GM10847 (cell line): ENCODE measurements around the gene GPRASP3.

Experiments used
- POLR2A ChIP-seq: IDR thresholded peaks from 2 replicates; pipeline ENCODE4 v1.6.1; 2011; ENCODE audit not compliant: insufficient read length; ENCODE audit errors: extremely low read depth

Gene GPRASP3, protein sequence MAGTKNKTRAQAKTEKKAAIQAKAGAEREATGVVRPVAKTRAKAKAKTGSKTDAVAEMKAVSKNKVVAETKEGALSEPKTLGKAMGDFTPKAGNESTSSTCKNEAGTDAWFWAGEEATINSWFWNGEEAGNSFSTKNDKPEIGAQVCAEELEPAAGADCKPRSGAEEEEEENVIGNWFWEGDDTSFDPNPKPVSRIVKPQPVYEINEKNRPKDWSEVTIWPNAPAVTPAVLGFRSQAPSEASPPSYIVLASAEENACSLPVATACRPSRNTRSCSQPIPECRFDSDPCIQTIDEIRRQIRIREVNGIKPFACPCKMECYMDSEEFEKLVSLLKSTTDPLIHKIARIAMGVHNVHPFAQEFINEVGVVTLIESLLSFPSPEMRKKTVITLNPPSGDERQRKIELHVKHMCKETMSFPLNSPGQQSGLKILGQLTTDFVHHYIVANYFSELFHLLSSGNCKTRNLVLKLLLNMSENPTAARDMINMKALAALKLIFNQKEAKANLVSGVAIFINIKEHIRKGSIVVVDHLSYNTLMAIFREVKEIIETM

DNA sequence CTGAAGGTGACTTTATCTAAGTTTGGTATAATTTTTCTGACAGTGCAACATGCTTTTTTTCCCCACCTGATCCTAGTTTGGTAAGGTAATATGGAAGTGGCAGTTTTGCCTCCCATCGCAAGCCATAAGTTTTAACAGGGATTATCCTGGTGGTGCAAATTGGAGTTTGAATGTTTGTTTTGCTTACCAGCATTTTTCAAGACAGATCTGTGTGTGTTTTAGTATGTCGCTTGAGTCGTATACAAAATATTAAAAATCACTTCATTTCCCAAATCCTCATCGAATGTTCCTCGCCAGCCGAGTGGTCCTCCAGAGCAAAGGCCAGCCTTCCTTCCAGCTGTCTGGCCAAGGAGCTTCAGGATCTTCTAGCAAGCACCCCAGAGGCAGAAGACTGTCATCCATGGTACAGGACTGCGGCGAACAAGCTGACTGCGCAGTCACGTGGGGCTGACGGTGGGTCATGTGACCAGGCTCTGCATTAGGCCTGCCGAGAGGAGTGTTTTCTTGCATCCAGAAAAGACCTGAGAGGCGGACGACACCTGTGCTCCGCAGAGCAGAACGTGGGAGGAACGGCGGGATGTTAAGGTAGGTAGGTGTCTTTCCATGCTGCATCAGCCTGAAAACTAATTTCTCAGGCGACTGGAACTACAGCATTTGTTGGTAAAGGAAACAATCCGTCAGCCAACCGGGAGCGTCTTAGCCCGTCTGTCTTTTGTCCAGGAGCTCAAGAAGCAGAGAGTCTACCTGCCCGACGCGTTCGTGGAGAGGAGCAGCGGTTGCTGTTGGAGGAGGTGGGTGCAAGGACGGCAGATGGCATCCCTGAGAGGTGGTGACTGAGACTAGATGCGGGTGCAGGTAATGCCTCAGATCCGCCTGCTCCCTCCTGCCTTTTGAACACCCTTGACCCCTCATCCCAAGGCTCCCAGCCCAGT lies at the start of gene GPRASP3:
Gene GPRASP3 (plus strand): TSS at position 507 of the 932 bp plus-strand sequence. CDS start 28,253 bp downstream, outside the sequence.
- no peak for TF ChIP-seq POLR2A

DNA sequence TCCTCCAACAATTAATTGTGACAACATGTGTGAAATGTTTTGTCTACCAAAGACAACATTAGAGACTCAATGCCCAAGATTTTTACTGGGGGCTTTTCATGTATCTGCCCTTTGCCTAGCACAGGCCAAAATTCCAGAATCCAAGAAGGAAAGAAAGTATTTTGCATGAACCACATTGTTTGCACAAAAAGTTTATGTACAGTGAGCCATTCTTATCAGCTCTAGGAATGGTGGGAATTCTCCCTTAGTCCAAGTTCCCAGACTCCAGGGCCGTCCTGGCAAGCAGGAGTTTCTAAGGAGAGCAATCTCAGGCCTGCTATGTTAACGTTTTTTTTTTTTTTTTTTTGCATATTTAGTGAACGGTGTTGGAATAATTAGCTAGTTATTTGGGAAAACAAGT lies 47.7 kb upstream of the GPRASP3 start:
- TF ChIP-seq POLR2A = no peak

DNA sequence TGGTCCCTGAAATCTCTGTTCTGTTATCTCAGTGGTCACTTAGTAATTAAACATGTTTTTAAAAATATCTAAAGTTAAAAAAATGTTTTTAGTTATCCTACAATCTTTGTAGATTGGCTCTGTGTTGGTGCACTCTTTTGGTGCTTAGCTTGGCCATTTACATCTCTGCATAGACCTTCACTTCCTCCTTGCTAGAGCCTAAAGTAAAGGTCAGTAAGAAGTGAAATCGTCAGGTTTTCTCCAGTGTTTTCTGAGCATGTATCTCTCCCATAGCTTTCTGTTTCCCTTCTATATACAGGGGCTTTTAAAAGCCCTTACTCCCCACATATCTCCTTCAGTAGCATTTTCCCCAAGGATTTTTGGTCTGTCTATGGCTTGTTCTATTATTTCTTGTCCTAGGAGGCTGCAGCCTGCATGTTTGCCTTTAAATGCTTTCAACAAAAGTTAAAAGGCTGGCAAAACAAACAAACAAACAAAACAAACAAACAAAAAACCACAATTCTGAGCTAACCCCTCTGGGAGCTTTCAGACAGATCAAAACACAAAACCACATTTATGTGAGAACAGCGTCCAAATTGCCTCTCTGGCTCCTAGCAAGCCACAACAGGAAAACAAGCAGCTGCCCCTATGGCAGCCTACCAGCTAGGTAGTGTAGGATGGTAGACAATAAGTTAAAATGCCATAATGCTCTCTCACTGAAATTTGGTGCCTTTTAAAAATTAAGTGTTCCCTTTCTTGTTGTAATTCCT lies 35.6 kb upstream of the GPRASP3 start:
- no peak for TF ChIP-seq POLR2A

DNA sequence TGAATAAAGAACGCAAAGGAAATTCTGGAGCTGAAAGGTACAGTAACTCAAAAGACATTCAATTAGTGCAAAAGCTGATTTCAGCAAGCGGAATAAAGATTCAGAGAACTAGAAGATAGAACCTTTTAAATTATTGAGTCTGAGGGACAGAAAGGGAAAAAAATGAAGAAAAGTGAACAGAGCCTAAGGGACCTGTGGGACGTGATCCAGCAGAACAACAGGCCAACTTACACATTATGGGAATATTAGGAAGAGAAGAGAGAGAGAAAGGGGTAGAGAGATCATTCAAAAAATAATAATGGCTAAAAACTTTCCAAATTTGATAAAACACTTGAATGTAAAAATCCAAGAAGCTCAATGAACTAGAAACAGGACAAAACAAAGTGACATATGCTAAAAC lies 25.8 kb upstream of the GPRASP3 start:
- no peak for TF ChIP-seq POLR2A

DNA sequence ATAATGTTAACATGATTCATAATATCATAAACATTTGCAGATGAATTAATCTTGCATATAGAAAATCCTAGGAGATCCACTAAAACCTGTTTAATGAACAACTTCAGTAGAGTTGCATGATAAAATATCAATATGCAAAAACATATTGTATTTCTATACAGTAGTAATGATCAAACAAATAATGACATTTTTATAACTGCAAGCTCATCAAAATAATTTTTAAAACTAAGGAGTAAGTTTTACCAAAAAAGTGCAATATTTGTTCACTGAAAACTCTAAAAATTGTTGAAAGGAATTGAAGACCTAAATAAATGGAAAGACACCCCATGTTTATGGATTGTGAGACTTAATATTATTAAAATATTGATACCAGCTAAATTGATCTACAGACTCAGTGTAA lies 24.2 kb upstream of the GPRASP3 start:
- TF ChIP-seq POLR2A = no peak

DNA sequence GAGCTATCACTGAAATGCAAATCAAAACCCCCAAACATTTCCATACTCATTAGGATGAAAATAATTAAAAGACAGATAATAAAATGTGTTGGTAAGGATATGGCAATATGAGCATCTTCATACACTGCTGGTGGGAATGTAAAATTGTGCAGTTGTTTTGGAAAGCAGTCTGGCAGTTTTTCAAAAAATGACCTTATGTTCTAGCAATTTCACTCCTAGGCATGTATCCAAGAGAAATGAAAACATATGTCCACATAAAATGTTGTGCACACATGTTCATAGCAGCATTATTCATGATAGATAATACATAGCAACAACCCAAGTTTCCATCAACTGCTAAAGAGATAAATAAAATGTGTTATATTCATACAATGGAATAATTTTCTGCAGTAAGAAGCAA lies 23.0 kb upstream of the GPRASP3 start:
- no peak for TF ChIP-seq POLR2A

DNA sequence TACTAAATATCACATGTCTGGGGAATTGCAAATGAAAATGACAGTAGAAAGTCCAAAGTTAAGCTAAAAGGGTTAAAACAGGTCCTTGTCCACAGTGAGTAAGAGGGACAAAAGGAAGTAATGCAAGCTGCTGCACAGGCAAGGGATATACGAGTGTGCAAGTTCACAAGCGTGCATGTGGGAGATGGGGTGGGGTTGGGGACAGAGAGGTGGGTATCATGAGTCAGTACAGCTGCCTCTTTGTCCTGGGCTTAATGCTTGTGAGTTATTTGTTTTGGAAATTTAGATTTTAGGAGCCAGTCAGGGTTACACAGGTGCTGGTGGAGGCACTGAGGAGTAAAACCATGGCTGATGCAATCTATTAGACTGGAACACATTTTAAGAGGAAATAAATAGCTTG lies 11.6 kb upstream of the GPRASP3 start:
- no peak for TF ChIP-seq POLR2A

DNA sequence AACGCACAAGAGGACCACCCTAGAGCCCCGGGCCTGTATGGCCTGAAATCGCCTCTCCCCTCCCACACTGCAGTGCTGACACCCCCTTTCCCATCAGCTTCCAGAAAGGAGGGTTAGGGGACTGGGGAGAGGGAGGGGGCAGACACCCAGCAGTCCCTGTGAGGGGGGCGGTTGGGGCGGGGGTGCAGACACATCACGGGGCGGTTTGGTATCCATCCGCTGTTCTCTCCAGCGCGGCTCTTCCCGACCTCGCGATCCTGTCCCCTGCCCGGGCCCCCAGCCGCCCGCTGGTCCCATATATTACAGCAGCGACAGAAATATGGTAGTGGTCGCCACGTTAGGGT lies 8.7 kb upstream of the GPRASP3 start:
- no peak for TF ChIP-seq POLR2A

DNA sequence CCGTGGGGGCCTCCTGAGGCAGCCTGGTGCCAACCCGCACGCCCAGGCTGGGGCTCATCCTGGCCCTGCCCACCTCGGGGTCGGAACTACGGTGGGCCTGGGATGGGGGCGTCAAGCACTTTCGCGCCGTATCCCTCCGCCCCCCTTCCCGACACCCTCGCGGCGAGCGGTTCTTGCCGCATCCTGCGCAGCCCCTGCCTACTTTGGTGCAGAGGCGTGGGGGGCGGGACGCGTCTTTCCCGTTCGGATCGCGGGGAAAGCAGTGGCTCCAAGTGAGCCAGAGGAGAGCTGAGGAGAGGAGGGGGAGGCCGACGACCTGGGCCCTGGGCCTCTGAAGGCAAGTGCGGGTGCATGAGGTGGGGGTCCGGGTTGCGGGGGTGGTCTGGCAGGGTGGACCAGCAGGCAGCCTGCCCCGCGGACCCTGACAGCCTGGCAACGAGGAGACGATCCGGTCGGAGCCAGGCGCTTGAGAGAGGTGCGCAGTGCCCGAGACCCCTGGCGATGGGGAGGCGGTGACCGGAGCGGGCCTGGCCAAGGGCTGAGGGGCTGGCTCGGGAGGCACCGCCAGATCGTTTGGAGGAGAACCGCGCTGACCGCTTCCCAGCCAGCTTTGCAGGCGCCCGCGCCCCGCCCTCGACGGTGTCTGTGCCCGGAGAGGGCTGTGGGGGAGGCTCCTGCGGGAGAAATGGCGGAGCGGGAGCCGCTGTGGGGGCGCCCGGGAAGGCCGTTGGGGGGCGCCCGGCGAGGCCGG lies 8.2 kb upstream of the GPRASP3 start, which contains the start of gene GPRASP2:
Gene GPRASP2 (plus strand): TSS at position 233 of the 751 bp plus-strand sequence. CDS start 2,422 bp downstream, outside the sequence.
- TF ChIP-seq POLR2A = no peak

DNA sequence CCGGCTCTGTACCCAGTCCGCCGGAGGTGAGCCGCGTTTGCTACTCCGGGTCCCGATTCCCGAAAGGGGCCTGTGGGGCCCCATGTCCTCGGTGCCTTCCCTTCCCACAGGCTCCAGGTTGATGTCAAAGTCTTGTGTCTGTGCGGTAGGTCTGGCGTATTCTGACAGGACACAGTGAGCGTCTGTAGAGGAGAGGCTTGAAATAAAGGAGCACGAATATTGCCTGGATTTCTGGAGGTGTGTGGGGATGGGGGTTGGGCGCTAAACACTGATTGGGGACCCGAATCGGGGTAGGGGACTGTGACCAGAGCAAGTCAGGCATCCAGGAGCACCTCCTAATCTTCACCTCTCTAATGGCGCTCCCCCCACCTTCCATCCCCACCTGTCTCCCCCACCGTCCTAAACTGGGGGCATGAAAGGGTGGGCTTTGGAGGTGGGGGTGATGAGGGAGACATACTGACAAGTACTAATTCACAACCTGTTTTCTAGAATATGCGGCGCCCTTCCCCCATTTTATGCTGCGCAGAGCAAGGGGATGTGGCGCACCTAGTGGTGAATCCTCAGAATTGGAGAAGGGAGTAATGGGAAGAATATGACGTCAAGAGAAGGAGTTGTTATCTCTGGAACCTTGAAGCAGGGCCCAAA lies 7.4 kb upstream of the GPRASP3 start:
- no peak for TF ChIP-seq POLR2A

DNA sequence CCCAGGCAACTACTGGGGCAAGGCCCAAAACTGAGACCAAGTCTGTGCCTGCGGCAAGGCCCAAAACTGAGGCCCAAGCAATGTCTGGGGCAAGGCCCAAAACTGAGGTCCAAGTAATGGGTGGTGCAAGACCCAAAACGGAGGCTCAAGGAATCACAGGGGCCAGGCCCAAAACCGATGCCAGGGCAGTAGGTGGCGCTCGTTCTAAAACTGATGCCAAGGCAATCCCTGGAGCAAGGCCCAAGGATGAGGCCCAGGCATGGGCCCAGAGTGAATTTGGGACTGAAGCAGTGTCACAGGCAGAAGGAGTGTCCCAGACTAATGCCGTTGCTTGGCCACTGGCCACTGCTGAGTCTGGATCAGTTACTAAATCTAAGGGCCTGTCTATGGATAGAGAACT lies 5.5 kb upstream of the GPRASP3 start:
- no peak for TF ChIP-seq POLR2A

DNA sequence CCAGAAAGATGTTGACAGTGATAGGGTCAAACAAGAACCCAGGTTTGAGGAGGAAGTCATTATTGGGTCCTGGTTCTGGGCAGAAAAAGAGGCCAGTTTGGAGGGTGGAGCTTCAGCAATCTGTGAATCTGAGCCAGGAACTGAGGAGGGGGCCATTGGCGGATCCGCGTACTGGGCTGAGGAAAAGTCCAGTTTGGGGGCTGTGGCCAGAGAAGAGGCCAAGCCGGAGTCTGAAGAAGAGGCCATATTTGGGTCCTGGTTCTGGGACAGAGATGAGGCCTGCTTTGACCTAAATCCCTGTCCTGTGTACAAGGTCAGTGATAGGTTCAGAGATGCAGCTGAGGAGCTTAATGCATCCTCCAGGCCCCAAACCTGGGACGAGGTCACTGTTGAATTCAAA lies 4.6 kb upstream of the GPRASP3 start:
- no peak for TF ChIP-seq POLR2A

DNA sequence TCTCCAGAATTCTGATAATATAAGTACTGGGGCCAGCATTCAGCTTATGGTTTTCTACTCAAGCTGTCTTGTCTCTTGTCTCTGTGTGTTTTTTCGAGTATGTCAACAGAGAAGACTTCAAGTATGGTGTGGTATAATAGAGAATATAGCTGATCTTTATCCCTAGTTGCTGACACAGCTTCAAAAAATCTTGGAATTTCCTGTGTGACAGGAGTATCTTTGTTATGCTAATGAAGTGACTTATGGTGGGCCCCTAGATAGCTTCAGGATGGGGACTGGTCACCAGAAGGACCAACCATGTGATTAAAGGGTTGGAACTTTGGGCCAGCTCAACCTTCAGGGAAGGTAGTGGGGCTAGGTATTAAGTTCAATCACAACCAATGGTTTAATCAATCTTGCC lies 2.9 kb downstream of the GPRASP3 start:
- no peak for TF ChIP-seq POLR2A

DNA sequence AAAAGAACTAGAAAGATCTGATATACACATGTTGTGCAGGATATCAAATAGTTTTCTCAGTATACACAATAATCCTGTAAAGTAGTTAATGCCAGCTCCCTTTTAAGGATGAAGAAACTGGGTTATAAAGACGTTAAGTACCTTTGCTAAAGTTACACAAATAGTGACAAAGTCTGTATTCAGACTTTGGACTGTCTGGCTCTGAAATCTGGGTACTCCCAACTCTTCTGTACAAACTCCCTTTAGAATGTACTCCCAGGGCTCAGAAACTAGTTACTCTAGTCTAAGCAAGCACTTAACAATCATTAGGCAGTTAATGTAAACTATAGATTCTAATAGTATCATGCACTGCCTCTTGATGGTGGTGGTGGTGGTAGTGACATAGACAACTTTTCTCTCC lies 7.2 kb downstream of the GPRASP3 start:
- no peak for TF ChIP-seq POLR2A
